ENCODE results near the gene FGFR1OP2.

GRCh38 chr12:26929590-26929989, 8.7 kb upstream of the FGFR1OP2 start:
- TF ChIP-seq TAF1 (IDR thresholded peaks at IDR 0.05; ENCODE audit: borderline replicate concordance, insufficient read depth, low read length) (no peak), REST (IDR thresholded peaks at IDR 0.05; ENCODE audit: insufficient read depth in 1 of 2, low read depth in 2 of 2, low read length in 2 of 2) (no peak), POLR2AphosphoS5 (IDR thresholded peaks at IDR 0.05; ENCODE audit: low read depth, low read length) (no peak), FOXP2 (optimal IDR thresholded peaks at IDR 0.05; ENCODE audit: borderline replicate concordance, extremely low read depth, extremely low read length, insufficient read depth) (no peak), SIN3A (IDR thresholded peaks at IDR 0.05; ENCODE audit: borderline replicate concordance, insufficient read depth, low read length) (no peak)
